Adrenal gland (tissue), 12 donors: ENCODE measurements around the gene IL17RB. TPM values are rescaled to one million over a fixed set of nuclear protein-coding genes. Genes with fewer than 3 reads are reported as not detected.
A peak's percentile ranks its signal among the peaks of the same experiment; 100 is the strongest.

Experiments
- DNase-seq, 7 donors: peaks; one replicate each; pipeline ENCODE4 v3.0.0-alpha.2; 2019 to 2020
- H3K27ac ChIP-seq, 5 donors: fragments of 200-600 bp; sonication (generic) in 4 of 5; 1 replicate in 3 of 5; 2 replicates in 2 of 5; pipeline versions ENCODE4 v1.5.1 to v1.8.0; 2016 to 2020; ENCODE audit warnings: mild to moderate bottlenecking in 1 of 5
- H3K27me3 ChIP-seq: fragments of 200-600 bp; 2 replicates; pipeline ENCODE4 v1.8.0; 2021
- H3K36me3 ChIP-seq, 2 donors: fragments of 200-600 bp; replicated peaks in 1 of 2; 1 replicate in 1 of 2; 2 replicates in 1 of 2; pipeline versions ENCODE4 v1.5.1 to v1.8.0; 2018 to 2022
- H3K4me1 ChIP-seq, 2 donors: fragments of 200-600 bp; replicated peaks in 1 of 2; 1 replicate in 1 of 2; 2 replicates in 1 of 2; pipeline versions ENCODE4 v1.5.1 to v1.8.0; 2018 to 2021
- H3K4me3 ChIP-seq, 4 donors: fragments of 200-600 bp; sonication (generic) in 3 of 4; one replicate each; pipeline ENCODE4 v1.5.1; 2016 to 2018
- H3K9me3 ChIP-seq, 3 donors: fragments of 200-600 bp; sonication (generic) in 1 of 3; replicated peaks in 1 of 3; 1 replicate in 2 of 3; 2 replicates in 1 of 3; pipeline versions ENCODE4 v1.5.1 to v1.8.0; 2016 to 2021
- CTCF ChIP-seq, 6 experiments: fragments of 450-650 bp in 4 of 6; fragments of 200-600 bp in 2 of 6; sonication (generic) in 1 of 6; IDR thresholded peaks; 1 replicate in 5 of 6; 2 replicates in 1 of 6; pipeline versions ENCODE4 v1.5.1 to v1.8.0; 2016 to 2021; ENCODE audit warnings: antibody characterized with exemption in 6 of 6, mild to moderate bottlenecking in 2 of 6, moderate library complexity in 1 of 6
- POLR2A ChIP-seq, 2 donors: fragments of 450-650 bp; IDR thresholded peaks; one replicate each; pipeline ENCODE4 v1.6.1; 2017; ENCODE audit warnings: antibody characterized with exemption in 2 of 2, mild to moderate bottlenecking in 2 of 2, moderate library complexity in 1 of 2
- WGBS, 4 donors: extraction: QIAGEN DNeasy Blood & Tissue Kit in 2 of 4; methylation state at CpG; one replicate each; pipeline versions ENCODE4 v1.1.5 to v1.1.7; 2013 to 2017; 5-methylcytosine and 5-hydroxymethylcytosine counted together
- intact Hi-C, 2 donors: fragments of 100-400 bp; cut with DNase I; formaldehyde crosslinking; loops; one replicate each; pipeline versions ENCODE4 v1.14.1 to v1.15.0; 2022 to 2023
- polyA plus RNA-seq, 3 donors: library from polyadenylated mRNA; stranded (reverse); fragments of 200-250 nt in 2 of 3; fragments of 350-450 nt in 1 of 3; fragmentation: Illumina TruSeq in 1 of 3; extraction: RNeasy Lipid Tissue Mini Kit (QIAGEN cat#74804) in 1 of 3; gene quantifications; one replicate each; pipeline ENCODE4 v1.2.3, GENCODE V29; 2013 to 2014
- total RNA-seq, 9 donors: library from RNA; depleted of rRNA in 4 of 9; stranded (reverse); fragments of >200 nt in 4 of 9; fragments of 120-200 nt in 1 of 9; fragmentation: NEBNext Ultra II Directional in 1 of 9; extraction: Animal tissue kit (Norgen Biotek cat#: 25700) in 1 of 9; gene quantifications; one replicate each; pipeline versions ENCODE4 v1.1.0 to v1.2.4, GENCODE V29; 2013 to 2023
- donor health status: healthy with polysubstance abuse.
- donor health status: Bipolar disorder and iron deficiency.
- donor health status: DM: yes; HTN: yes; CAD: no.
- donor health status: DM: no; HTN: no; CAD: no.
- donor health status: DM: no; HTN: no; CAD: no.
- donor health status: DM: yes; HTN: yes; CAD: no.

IL17RB gene
- total and polyA plus RNA-seq, 12 donors: 0.35 to 12.0 (median 2.1) TPM

- DNase-seq: peak in 2 of 7 donors; percentile 32 to 57
- WGBS, 4 donors: 64 to 74% (median 70%) methylated on average over 4 to 14 of the region's 14 CpGs
- Histone ChIP-seq H3K9me3 (no peaks in the 10 kb centered on the region), H3K36me3 (peaks cover 0 to 6% of the 10 kb centered on the region in 2 donors), H3K27ac (peak overlapping the region in 3 of 5 donors; percentile 18 to 49 (median 30)), H3K4me1 (peaks cover 0 to 5% of the 10 kb centered on the region in 2 donors), H3K27me3 (no peaks in the 10 kb centered on the region), H3K4me3 (no peak overlapping the region)
- TF ChIP-seq CTCF (IDR thresholded peaks at IDR 0.05) (no peak), POLR2A (IDR thresholded peaks at IDR 0.05) (no peak)
- intact Hi-C loops: no loop called here
These were observed 24.0 kb upstream of the IL17RB start for GRCh38 chr3:53822331-53822741.

- DNase-seq: peak in 2 of 7 donors; percentile 24 to 54
- no peak for TF ChIP-seq CTCF (IDR thresholded peaks at IDR 0.05)
- TF ChIP-seq POLR2A (IDR thresholded peaks at IDR 0.05): no peak
- no peak overlapping the region for H3K4me3 ChIP-seq
- no peak overlapping the region for H3K27ac ChIP-seq
- no peaks in the 10 kb centered on the region for H3K9me3 ChIP-seq
- peaks cover 0 to 5% of the 10 kb centered on the region in 2 donors for H3K4me1 ChIP-seq
- WGBS, 4 donors: 86 to 96% (median 92%) methylated on average over 9 to 67 of the region's 67 CpGs
- no peaks in the 10 kb centered on the region for H3K36me3 ChIP-seq
- intact Hi-C loops: no loop called here
- H3K27me3 ChIP-seq: no peaks in the 10 kb centered on the region
These were observed 23.1 kb upstream of the IL17RB start for GRCh38 chr3:53823026-53823955.

- no peaks in the 10 kb centered on the region for H3K27me3 ChIP-seq
- 54 to 73% (median 61%) methylated on average over 7 to 10 of the region's 10 CpGs for WGBS, 4 donors
- no peaks in the 10 kb centered on the region for H3K36me3 ChIP-seq
- intact Hi-C loops: no loop called here
- H3K4me3 ChIP-seq: no peak overlapping the region
- H3K27ac ChIP-seq: no peak overlapping the region
- peaks cover 0 to 5% of the 10 kb centered on the region in 2 donors for H3K4me1 ChIP-seq
- TF ChIP-seq POLR2A (IDR thresholded peaks at IDR 0.05) (no peak), CTCF (IDR thresholded peaks at IDR 0.05) (no peak)
- DNase-seq: peak in 1 of 7 donors; percentile 45
- no peaks in the 10 kb centered on the region for H3K9me3 ChIP-seq
These were observed 22.3 kb upstream of the IL17RB start for GRCh38 chr3:53823956-53824657.

GRCh38 chr3:53824795-53825194 is 21.6 kb upstream of the IL17RB start:
- WGBS, 4 donors: 56 to 81% (median 79%) methylated on average over 2 to 4 of the region's 4 CpGs
- peak in 2 of 7 donors; percentile 19 to 48 for DNase-seq
- Histone ChIP-seq H3K27ac (no peak overlapping the region), H3K9me3 (no peaks in the 10 kb centered on the region), H3K27me3 (no peaks in the 10 kb centered on the region), H3K4me1 (peaks cover 0 to 5% of the 10 kb centered on the region in 2 donors), H3K36me3 (no peaks in the 10 kb centered on the region), H3K4me3 (no peak overlapping the region)
- TF ChIP-seq CTCF (IDR thresholded peaks at IDR 0.05) (no peak), POLR2A (IDR thresholded peaks at IDR 0.05) (no peak)
- intact Hi-C loops: no loop called here
